ENCODE results near the gene ACAP2.

DNA sequence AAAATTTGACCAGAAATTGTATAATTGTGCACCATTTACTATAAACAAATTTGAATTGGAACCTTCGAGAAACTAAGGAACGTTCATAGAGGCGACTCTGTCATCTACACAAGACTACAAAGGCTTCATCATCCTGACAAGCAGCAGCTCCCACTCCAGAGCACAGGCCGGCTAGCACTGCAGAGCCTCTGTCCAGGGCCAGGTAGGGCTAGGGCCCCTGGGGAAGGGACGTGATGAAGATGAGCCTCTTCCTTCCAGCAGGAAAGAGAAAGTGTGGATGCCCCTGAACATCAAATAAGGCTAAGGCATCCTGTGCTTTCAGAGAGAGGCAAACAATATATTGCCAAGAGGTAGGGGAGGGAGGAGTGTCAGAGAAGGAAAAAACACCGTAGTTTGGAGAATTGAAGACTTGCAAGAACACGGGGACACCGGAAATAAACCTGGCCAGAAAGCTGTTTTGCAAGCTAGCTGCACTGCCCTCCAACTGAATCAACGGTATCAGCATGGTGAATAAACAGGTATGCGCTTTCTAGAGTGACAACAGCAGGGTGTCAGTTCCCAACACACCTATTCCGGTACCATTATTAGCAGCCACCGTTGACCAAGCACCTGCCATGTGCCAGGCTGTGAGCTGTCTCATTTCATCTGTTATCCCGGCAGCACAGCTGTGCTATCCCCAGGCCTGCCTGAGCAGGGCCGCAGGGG lies 184.2 kb downstream of the ACAP2 start:
- TF ChIP-seq PAX5 (IDR thresholded peaks at IDR 0.05; ENCODE audit: insufficient read depth, low read length, severe bottlenecking) (no peak), POLR2AphosphoS5 (IDR thresholded peaks at IDR 0.05; ENCODE audit: low read depth, low read length) (no peak; the same call in 1 of the 2 replicates)

Data from GM12891 (cell line).